ENCODE measurements around the gene CTTN.

The CTTN gene

DNA sequence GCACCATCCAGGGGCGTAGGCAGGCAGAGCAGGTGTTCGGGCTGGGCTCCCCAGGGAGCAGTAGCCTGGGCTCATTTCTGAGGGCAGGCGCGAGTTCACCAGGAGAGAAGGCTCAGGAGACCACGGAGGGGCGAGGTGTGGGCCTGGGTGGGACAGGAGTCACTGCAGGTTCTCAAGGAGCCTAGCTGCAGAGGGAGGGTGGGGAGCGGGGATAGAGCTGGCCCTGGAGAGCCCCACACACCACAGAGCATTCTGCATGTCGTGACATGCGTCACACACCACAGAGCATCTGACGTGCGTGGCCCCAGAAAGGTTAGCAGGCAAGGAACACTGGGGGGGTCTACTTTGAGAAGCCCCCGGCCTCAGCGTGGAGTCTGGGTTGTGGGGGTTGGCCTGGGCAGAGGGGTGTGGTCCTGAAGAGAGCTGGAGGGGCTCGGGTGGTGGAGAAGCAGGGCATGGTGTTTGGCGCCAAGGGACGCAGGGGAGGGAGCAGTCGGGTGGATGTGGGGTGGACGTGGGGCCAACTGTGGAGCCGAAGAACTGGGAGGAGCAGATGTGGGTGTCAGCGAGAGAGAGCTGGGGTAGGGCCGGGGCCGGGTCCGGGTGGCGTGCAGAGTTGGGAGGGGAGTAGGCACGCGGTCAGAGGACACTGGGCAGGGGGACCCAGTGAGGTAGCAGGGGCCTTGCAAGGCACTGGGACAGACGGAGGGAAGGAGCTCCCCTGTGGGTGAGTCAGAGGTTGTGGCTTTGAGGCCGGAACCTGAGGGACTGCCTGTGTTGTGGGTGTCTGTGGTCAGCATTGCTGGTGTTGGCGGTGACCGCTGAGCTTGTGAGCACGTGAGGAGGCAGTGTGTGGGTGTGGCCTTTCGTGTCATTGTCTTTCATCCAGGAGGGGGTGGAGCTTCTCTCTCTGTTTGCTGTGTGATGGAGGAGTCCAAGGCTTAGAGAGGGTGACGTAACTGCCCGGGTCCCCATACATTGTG lies 25.5 kb downstream of the CTTN start:
- TF ChIP-seq, protein P1, sequence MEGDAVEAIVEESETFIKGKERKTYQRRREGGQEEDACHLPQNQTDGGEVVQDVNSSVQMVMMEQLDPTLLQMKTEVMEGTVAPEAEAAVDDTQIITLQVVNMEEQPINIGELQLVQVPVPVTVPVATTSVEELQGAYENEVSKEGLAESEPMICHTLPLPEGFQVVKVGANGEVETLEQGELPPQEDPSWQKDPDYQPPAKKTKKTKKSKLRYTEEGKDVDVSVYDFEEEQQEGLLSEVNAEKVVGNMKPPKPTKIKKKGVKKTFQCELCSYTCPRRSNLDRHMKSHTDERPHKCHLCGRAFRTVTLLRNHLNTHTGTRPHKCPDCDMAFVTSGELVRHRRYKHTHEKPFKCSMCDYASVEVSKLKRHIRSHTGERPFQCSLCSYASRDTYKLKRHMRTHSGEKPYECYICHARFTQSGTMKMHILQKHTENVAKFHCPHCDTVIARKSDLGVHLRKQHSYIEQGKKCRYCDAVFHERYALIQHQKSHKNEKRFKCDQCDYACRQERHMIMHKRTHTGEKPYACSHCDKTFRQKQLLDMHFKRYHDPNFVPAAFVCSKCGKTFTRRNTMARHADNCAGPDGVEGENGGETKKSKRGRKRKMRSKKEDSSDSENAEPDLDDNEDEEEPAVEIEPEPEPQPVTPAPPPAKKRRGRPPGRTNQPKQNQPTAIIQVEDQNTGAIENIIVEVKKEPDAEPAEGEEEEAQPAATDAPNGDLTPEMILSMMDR (IDR thresholded peaks at IDR 0.05; ENCODE audit: low read depth, low read length), result no peak
- peak; percentile 11 for DNase-seq (ENCODE audit: extremely low read depth, low read depth)

DNA sequence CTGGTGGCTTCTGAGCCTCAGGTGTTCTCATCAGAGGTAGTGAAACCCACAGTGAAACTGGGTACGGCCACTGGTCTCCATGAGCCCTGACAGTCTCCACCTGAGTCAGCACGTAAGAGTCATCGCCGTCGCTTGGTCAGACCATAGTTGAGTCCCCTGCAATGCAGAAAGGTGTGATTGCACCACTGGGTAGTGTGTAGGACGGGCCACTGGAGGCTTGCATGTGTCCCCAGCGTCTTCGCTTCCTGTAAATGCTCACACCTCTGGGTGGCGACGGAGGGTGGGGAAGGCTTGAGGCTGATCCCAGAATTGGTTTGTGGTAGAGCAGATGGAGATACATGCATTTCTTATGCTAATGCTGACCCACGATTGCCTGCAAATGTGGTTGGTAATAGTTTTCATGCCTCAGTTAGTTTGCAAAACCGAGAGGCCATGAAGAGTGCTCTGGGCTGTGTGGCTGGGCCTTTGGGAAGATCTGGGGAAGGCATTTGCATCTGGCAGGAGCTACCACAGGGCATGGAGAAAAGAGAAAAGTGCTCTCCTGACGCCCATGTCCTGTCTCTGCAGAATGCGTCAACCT lies 26.5 kb downstream of the CTTN start:
- TF ChIP-seq, protein P1 (IDR thresholded peaks at IDR 0.05; ENCODE audit: low read depth, low read length), result no peak
- no peak for DNase-seq (ENCODE audit: extremely low read depth, low read depth)

DNA sequence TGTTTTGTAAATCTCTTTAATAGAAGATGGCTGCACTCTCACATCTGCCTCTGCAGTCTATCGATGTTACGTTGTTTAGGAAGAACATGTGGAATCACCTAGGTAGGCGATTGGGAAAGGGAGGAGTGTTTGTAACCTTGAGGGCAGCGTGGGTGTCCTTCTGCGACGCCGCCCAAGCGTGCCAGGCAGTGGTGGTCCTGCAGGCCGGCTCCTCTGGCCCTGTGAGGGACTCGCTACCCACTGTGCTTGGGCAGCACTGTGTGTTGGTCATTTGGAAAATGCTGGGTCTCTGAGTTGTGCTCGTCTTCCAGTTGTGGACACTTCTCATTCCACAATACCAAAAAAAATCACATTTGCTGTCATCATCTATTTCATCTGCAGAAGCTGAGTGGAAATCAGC lies 29.1 kb downstream of the CTTN start:
- TF ChIP-seq, protein P1 (IDR thresholded peaks at IDR 0.05; ENCODE audit: low read depth, low read length), result no peak
- DNase-seq (ENCODE audit: extremely low read depth, low read depth), result no peak

DNA sequence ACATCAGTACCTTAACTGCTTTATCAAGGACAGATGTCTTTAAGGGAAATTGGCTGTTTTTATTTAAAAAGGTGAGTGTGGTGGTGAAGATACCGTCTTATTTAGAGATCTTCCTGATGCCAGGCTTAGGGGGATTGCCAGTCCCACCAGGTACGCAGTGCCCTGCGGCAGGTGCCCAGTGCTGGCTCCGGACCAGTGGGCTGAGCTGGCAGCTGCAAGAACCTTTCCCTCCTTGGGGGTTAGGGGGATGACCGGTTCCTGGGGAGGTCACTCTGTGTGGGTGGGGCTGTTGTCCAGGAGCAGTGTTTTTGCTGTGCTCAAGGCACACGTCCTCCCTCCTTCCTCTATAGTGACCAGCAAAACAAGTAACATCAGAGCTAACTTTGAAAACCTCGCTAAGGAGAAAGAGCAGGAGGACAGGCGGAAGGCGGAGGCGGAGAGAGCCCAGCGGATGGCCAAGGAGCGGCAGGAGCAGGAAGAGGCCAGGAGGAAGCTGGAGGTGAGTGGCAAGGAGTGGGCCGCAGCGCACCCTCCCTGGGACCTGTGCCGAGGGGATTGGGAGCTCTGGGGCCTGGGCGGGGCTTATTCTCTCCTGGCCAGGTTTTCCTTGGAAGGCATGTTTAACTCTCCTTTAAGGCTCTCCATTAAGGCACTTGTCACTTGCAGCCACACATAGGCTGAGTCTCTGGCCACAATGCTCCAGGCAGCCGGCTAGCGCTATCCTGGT lies 30.5 kb downstream of the CTTN start:
- DNase-seq (ENCODE audit: extremely low read depth, low read depth), result no peak
- TF ChIP-seq, protein P1 (IDR thresholded peaks at IDR 0.05; ENCODE audit: low read depth, low read length), result no peak

DNA sequence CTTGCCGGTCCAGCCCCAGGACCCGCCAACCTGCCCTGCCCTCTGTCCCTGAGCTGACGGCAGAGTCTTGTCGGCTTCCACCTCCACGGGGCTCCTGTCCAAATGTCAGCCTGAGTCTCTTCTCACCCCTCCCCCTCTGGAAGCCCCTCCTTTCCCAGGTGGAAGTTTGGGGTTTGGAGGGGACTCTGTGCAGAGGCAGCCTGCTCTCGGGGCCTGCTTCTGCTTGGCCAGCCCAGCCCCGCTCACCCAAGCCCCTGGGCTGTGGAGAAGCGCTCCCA lies 31.0 kb downstream of the CTTN start:
- TF ChIP-seq, protein P1 (IDR thresholded peaks at IDR 0.05; ENCODE audit: low read depth, low read length), result no peak

DNA sequence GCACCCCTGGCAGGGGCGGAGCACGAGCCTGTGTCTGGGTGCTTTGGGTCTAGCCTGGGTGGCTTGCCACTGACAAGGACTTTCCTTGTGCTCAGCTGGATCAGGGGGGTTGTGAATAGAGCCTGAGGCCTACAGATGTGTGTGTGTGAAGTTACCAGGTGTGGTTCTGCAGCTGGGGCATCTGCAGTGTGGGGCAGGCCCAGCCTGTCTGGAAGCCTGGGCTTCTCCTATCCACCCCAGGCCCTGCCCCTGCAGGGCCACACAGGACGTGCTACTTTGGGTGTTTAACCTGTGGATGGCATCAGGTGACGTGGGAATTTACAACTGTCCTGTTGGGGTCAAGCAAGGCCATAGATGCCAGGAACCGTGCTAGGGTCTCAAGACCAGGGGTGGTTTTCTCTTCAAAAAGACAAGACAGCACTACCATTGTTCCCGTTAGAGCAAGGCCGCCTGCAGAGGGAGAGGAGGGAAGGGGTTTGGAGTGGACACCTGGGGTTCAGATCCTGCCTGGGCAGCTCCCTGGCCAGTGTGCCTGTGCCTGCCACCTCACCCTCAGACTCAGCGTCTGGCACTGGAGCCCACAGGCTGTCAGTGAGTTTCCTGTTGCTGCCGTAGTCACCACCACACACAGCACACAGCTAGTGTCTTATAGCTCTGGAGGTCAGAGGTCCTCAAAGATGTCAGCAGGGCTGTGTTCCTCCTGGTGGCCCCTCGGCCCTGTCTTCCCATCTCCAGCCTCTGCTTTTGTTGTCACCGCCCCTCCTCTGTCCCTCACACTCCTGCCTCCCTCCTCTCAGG lies 31.6 kb downstream of the CTTN start:
- DNase-seq (ENCODE audit: extremely low read depth, low read depth), result no peak
- TF ChIP-seq, protein P1 (IDR thresholded peaks at IDR 0.05; ENCODE audit: low read depth, low read length), result no peak

More for the DNA sequence above, 31.0 kb downstream of the CTTN start:
- DNase-seq (ENCODE audit: extremely low read depth, low read depth), result no peak
